ENCODE results near the gene TMEM259.

The TMEM259 gene

GRCh38 chr19:989381-990081 lies 31.4 kb downstream of the TMEM259 start:
- DNase-seq (ENCODE audit: low read depth in 2 of 2), result no peak

DNA sequence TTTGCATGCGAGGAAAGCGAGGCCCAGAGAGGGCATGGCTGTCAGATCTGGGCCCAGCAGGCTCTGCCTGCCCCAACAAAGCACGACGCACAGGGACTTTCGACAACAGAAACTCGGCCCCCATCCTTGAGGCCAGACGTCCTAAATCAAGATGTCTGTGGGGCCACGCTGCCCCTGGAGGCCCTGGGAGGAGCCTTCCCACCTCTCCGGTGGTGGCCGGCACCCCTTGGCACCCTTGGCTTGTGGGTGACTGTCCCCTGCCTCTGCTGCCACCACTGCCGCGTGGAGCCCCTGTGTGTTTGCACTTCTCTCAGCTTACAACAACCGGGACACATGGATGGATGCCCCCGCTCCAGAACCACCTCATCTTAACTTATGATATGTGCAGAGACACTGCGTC lies 32.4 kb downstream of the TMEM259 start:
- no peak for DNase-seq (ENCODE audit: low read depth in 2 of 2)

- DNase-seq (ENCODE audit: low read depth in 2 of 2), result no peak
Measured at GRCh38 chr19:988081-988480, 32.8 kb downstream of the TMEM259 start.

DNA sequence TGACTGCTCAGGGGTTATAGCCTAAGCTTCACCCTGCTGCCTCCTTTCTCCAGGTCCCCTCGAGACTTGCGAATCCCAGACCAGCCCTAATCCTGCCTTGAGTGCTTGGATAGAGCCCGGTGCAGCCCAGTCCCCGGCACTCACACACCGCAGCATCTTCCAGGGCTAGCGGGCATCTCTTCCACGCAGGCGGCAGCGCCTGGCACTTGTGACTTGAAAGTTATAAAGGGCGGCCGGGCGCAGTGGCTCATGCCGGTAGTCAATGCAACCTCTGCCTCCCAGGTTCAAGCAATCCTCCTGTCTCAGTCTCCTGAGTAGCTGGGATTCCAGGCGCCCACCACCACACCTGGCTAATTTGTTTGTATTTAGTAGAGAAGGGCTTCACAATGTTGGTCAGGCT lies 34.8 kb downstream of the TMEM259 start:
- no peak for DNase-seq (ENCODE audit: low read depth in 2 of 2)

GRCh38 chr19:984165-984967 lies 36.6 kb downstream of the TMEM259 start, which contains the start of gene WDR18:
Gene WDR18, plus strand, starts transcription at chr19:984345. Its CDS starts 9 bp downstream, at chr19:984354.
- peak; percentile 85 to 90 for DNase-seq (ENCODE audit: low read depth in 2 of 2)

- DNase-seq (ENCODE audit: low read depth in 2 of 2), result peak; percentile 49 to 69
Measured at GRCh38 chr19:982567-983170, 38.3 kb downstream of the TMEM259 start.

DNA sequence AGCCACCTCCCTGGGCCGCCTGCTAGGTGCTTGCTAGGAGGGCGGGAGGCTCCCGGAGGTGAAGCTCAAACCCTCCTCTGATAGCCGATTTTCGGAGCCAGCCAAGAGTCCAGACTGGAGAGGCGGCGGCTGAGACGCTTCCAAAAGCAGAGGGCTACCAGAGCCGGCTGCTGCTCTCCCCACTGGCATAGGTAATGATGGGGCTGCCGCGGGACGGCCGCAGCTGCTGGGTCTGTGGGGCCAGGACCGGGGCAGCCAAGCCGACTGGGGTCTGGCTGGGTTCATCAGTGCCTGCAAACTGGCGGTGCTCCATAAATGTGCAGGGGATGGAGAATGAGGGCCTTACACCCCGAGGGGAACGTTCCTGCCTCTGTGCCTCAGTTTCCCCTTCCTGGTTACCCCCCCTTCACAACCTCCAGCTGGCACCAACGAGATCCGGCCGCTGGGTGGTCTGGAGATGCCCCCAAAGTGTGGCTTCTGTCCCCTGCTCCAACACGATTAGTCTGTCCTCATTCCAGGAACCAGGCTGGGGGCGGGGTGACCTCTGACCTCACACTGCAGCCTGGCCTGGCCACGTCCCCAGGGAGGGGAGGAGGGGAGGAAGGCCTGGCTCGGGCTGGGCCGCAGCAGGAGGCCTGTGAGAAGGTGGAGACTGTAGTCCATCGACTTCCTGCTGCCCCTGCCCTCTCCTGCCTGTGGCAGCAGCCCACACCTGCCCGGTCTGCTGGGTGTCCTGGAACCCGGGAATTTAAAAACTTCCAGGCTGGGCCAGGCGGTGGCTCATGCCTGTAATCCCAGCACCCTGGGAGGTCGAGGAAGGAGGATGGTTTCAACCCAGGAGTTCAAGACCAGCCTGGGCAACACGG lies 40.6 kb downstream of the TMEM259 start:
- no peak for DNase-seq (ENCODE audit: low read depth in 2 of 2)

DNA sequence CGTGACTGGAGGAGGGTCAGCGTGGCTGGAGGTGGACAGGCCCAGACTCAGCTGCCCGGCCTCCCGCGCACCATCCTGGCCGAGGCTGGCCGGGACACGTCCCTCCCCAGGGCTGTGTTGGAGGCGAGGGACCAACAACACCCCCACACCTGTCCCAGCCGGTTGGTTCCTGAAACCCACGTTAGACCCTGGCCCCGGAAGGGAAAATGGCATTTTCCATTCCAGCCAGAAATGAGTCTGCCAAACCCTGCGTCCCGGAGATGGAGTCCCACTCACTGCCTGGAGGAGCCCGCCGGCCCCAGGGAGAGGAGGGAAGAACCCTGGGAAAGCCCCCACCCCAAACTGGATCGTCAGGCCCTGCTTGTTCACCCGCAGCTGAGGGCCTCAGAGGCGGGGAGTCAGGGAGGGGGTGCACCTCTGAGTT lies 41.6 kb downstream of the TMEM259 start:
- DNase-seq (ENCODE audit: low read depth in 2 of 2), result no peak

- no peak for DNase-seq (ENCODE audit: low read depth in 2 of 2)
Measured at GRCh38 chr19:977058-977464, 43.9 kb downstream of the TMEM259 start.

GRCh38 chr19:976476-976875 lies 44.4 kb downstream of the TMEM259 start:
- DNase-seq (ENCODE audit: low read depth in 2 of 2), result no peak

GRCh38 chr19:974564-975257 lies 46.2 kb downstream of the TMEM259 start:
- DNase-seq (ENCODE audit: low read depth in 2 of 2), result no peak

GRCh38 chr19:973726-974563 lies 47.0 kb downstream of the TMEM259 start:
- DNase-seq (ENCODE audit: low read depth in 2 of 2), result no peak

DNA sequence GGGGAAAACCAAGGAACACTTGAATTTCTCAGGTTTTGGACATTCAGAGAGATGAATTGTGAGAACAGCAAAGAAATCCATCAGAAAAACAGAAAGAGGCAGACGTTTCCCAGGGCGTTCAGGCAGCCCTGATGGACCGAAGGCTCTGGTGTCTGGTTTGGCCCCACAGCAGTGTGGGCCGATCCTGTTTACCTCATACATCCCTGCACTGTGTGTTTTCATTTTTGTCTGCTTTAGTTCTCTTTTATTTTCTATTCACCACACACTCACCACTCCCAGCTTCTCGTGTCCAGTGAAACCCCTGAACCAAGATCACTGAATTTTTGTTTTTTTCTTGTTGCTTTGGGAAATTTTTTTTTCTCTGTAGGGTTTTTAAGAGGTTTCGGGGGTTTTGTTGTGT lies 48.6 kb downstream of the TMEM259 start:
- DNase-seq (ENCODE audit: low read depth in 2 of 2), result no peak

DNA sequence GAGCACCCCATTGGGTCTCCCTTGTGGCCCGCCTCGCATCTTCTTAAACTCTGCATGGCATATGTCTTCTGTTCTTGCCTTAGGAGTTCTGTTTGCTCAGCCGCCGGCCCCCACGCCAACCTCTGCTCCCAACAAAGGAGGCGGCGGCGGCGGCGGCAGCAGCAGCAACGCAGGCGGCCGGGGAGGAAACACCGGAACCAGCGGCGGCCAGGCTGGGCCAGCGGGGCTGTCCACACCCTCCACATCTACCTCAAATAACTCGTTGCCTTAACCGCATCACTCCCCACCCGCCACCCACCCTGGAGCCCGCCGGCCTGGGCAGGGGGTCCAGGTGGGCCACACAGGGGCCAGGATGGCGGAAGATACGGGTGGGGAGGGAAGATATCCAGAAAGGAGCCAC lies 49.1 kb downstream of the TMEM259 start:
- DNase-seq (ENCODE audit: low read depth in 2 of 2), result no peak

GRCh38 chr19:970695-971094 lies 50.2 kb downstream of the TMEM259 start:
- DNase-seq (ENCODE audit: low read depth in 2 of 2), result no peak

- DNase-seq (ENCODE audit: low read depth in 2 of 2), result no peak
Measured at GRCh38 chr19:966485-967088, 54.3 kb downstream of the TMEM259 start.

DNA sequence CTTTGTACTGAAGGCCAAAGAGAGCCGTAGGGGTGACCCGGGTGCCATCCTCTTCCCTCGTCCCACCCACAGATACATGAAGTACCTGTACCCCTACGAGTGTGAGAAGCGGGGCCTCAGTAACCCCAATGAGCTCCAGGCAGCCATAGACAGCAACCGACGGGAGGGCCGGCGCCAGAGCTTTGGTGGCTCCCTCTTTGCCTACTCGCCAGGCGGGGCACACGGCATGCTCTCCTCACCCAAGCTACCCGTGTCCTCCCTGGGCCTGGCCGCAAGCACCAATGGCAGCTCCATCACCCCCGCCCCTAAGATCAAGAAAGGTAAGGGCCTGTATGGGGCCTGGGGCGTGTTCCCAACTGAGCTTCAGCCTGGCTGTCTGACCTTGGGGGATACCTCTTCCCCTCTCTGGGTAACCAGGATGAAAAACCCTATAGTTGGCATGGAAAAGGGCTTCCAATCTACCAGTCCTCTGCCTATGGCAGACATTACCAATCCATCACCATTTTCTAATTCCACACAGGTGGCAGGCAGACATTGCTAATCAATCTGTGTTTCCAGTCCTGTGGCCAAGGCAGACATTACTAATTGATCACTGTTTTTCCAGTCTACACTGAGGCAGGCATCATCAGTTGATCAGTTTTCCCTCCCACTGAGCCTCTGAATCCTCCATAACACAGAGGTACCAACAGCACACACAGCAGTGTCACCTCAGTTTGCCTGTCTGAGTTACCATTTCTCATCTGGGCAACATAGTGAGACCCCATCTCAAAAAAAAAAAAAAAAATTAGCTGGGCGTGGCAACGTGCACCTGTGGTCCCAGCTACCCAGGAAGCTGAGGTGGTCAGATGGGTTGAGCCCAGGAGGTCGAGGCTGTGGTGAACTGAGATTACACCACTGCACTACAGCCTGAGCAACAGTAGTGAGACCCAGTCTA lies 55.9 kb downstream of the TMEM259 start:
- DNase-seq (ENCODE audit: low read depth in 2 of 2), result no peak

- no peak for DNase-seq (ENCODE audit: low read depth in 2 of 2)
Measured at GRCh38 chr19:964116-964520, 56.8 kb downstream of the TMEM259 start.

DNA sequence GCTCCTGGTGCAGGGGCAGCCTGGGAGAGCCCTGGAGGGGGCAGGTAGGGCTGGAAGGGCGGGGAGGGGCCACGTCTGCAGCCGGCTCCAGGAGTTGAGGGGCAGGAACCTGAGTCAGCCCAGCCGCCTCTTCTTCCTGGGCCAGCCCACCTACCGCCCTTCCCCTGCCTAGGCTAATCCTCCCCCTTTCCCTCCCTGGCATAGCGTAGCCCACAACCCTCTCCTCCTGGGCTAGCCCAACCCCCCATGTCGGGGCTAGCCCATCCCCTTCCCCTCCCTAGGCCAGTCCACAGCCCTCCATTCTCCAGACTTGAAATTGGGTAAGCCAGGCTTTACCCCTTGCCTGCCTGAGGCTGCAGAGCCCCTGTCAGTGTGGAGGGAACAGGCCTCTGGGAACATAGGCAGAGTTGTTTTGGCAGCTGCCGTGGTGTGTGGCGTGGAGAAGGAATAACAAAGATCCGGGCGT lies 57.4 kb downstream of the TMEM259 start:
- DNase-seq (ENCODE audit: low read depth in 2 of 2), result no peak

Data from stimulated activated CD4-positive, alpha-beta T cell treated with anti-CD3 and anti-CD28 coated beads, Interleukin-15, amount 100 ng/mL, for 48 hours (primary cell).